HG03135 (cell line): Measurements from ENCODE around the gene CDC42EP1.
"Not testable (repeated sequence)": the region's sequence is repeated elsewhere in the genome, so short reads cannot be mapped to it uniquely, and the experiment has no call there.

Experiments
- ATAC-seq: cut with Tn5 transposase; IDR thresholded peaks from one replicate; pipeline ENCODE4 v1.9.1; 2021; ENCODE audit warnings: mild to moderate bottlenecking, moderate library complexity; ENCODE audit not compliant: unreplicated experiment

Gene CDC42EP1

GRCh38 chr22:37559901-37560607 is at the start of gene CDC42EP1:
Gene CDC42EP1, plus strand, starts transcription at chr22:37560480. Its CDS starts 5,870 bp downstream, at chr22:37566350.
- ATAC-seq = no peak

- no peak for ATAC-seq
Measured at GRCh38 chr22:37511395-37512104, 48.7 kb upstream of the CDC42EP1 start.

- no peak for ATAC-seq
Measured at GRCh38 chr22:37514526-37515051, 45.7 kb upstream of the CDC42EP1 start.

GRCh38 chr22:37515901-37516300 is 44.4 kb upstream of the CDC42EP1 start:
- no peak for ATAC-seq

GRCh38 chr22:37516456-37516855 is 43.8 kb upstream of the CDC42EP1 start:
- no peak for ATAC-seq

GRCh38 chr22:37517826-37518450 is 42.3 kb upstream of the CDC42EP1 start:
- ATAC-seq = no peak

- no peak for ATAC-seq
Measured at GRCh38 chr22:37518509-37519267, 41.6 kb upstream of the CDC42EP1 start.

GRCh38 chr22:37519268-37520195 is 40.7 kb upstream of the CDC42EP1 start, which contains the start of gene CARD10:
Gene CARD10, minus strand, starts transcription at chr22:37519415. Its CDS starts 215 bp downstream, at chr22:37519200.
- no peak for ATAC-seq

- ATAC-seq = no peak
Measured at GRCh38 chr22:37520776-37521191, 39.5 kb upstream of the CDC42EP1 start.

GRCh38 chr22:37521236-37521739 is 39.0 kb upstream of the CDC42EP1 start:
- ATAC-seq = no peak

GRCh38 chr22:37522482-37522881 is 37.8 kb upstream of the CDC42EP1 start:
- no peak for ATAC-seq

- ATAC-seq = no peak
Measured at GRCh38 chr22:37525073-37525745, 35.1 kb upstream of the CDC42EP1 start.

GRCh38 chr22:37525746-37526350 is 34.4 kb upstream of the CDC42EP1 start:
- no peak for ATAC-seq

- ATAC-seq = no peak
Measured at GRCh38 chr22:37526376-37526775, 33.9 kb upstream of the CDC42EP1 start.

GRCh38 chr22:37527081-37527752 is 33.1 kb upstream of the CDC42EP1 start:
- ATAC-seq = not testable (repeated sequence)

GRCh38 chr22:37527952-37528351 is 32.3 kb upstream of the CDC42EP1 start:
- ATAC-seq = not testable (repeated sequence)

GRCh38 chr22:37529652-37530345 is 30.5 kb upstream of the CDC42EP1 start:
- no peak for ATAC-seq
